ELR (cell line): ENCODE measurements around the gene BRD1.
"Not testable (repeated sequence)": the region's sequence is repeated elsewhere in the genome, so short reads cannot be mapped to it uniquely, and the experiment has no call there.

Experiments
- DNase-seq: peaks from one replicate; pipeline ENCODE4 v3.0.0-alpha.2; 2015; ENCODE audit warnings: low read depth

BRD1 gene

DNA sequence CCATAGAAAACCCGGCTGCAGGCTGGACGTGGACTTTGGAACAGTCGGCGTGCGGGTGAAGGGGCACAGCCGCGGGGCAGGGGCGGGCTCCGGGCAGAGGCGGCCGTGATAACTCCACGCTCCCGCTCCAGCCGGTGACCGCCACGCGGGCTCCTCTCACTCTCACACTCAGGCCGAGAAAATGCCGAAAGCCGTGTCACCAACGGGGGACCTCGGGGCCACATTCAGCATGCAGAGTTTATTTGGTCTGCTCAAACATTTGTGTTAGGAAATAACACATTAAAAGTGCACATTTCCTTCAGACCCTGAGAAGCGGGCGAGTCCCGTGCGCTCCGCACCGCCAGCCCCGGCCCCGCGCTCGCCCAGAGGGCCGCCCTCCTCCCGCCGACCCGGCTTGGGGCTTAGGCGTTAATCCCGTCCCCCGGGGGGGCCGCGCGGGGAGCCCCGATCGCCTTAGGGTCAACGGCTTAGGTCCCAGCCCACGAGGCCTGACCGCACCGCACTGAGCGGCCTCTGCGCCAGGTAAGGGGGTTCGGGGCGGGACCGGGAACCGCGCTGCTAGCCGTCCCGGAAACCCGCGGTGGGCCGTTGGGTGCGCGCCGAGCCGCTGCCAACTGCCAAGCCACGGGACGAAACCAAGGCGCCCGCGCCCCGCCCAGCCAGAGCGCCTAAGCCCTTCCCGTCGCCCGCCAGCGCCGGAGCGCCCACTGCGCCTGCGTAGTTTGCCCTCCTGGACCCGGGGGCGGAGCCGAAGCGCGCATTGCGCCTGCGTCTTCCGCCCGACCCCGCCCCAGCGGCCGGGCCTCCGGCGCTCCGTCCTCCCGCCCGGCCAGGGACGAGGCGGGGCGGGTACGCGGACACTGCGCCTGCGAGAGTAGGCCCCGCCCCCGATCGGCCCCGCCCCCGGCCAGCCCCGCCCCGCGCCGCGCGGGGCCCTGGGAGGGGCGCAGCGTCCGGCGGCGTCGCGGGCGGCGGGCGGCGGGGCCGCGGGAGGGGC, 25.5 kb upstream of the BRD1 start, which contains the start of gene ZBED4:
ZBED4 (plus strand) TSS at position 947 of the 997 bp plus-strand sequence. CDS start 29,819 bp downstream, outside the sequence.
- peak; percentile 96 for DNase-seq

DNA sequence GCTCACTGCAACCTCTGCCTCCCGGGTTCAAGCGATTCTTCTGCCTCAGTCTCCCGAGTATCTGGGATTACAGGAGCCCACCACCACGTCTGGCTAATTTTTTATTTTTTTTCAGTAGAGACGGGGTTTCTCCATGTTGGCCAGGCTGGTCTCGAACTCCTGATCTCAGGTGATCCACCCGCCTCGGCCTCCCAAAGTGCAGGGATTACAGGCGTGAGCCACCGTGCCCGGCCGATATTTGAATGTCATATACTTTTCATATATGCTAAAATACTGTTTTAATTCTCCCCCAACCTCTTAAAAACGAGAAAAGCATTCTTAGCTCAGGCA, 24.9 kb upstream of the BRD1 start:
- DNase-seq: not testable (repeated sequence)

DNA sequence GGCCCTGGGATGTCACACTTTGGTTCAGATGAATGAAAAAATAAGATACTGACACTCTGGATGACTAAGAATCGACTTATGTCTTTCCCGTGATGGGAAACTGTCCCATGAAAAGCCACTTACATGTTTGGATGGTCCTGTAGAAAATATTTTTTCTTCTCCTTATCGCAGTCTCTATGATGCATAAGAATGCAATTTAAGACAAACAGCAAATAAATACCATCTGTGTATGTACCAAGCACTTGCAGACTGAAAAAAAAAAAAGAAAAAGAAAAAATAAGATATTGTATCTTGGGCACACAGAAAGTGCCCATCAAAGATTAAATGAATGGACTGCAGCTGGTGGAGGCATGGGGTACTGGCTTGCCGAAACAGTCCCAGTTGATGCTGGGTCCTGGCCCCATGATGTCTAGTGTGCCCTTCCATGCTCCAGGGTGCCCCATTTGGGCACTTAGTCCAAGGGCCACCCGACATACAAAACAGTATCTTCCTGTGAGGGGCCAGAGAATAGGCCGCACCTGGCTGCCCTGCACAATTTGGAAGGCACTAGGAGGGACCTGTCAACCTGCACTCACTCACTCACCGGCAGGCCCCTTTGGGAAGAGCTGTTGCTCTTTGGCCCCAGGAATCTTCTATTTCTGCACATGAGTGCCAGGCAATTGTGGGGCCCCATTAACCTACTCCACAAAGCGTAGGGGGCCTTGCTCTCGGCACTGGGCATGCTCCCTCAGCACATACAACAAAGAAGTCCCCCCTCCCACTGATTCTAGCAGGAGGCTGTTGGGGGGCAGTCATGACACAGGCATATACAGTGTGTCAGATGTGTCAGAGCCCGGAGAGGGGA, 23.5 kb upstream of the BRD1 start:
- no peak for DNase-seq

DNA sequence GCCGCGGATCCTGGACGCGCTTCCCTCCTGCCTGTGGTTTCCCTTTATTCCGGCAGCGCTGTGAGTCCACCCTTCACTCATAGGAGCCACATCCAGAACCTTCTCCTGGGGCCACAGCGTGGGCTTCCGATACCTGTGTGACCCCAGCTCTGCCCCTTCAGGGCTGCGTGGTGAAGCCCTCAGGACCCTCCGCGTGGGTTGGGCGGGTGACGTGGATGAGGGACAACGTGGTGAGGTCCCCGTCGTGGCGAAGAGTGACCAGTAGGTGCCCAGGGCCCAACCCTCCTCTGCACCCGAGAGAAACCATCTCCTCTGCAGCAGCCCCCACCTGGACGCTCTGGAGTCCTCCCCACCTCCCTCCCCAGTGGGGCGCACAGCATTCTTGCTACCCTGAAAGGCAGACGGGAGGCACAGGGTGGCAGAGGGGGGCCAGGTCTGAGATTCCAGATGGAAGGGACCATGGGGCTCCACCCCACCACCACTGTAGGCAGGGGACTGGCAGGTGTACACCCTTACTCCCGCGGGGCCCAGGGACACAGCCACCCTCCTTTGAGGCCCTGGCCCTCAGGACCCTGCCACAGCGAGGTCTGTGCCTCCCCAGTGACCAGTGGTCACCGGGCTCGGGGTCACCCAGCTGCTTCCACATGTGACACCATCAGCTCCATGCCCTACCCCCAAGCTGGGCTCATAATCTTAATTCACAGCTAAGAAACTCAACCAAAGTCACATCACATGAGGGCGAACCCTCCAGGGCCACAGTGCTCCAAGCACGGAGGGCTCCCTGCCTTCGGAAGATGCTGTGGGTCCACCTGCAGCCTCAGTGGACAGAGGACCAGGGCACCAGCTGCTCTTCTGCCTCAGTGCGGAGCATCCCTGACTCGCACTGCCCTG, 22.6 kb upstream of the BRD1 start:
- no peak for DNase-seq

DNA sequence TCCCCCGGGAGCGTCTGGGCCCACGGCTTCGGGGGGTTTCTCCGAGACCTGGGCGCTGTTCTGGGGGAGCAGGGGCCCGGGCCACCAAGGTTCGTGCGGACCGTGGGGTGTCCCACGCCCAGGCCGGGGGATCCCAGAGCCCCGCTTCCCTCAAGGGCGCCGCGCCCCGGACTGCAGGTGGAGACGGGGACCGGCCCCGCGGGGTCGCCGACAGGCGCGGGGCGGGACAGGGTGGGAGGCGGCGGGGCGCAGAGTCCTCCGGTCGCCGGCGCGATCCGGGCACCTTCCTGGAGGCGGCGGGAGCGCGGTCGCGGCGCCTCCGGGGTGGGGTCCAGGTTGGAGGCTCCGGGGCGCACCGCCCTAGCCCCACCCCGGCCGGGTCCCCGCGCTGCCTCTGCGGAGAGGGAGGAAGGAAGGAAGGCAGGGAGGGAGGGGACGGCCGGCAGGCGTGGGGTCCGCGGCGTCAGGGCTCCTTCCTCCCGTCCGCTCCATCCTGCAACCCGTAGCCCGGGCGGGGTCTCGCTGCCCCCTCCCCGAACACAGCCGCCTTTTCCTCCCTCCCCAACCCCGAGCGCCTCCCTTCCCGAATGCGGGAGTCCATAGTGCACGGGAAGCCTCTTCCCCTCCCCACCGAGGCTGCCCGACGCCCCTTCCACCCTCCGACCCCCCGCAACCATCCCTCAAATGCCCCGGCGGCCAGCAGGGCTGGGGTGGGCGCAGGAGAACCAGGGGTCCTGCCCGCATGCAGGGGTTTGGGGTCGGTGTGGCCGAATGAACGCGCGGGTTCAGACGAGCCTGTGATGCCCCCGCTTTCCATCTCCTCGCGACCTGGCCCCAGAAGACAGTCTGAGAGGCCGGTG, 21.7 kb upstream of the BRD1 start:
- no peak for DNase-seq

DNA sequence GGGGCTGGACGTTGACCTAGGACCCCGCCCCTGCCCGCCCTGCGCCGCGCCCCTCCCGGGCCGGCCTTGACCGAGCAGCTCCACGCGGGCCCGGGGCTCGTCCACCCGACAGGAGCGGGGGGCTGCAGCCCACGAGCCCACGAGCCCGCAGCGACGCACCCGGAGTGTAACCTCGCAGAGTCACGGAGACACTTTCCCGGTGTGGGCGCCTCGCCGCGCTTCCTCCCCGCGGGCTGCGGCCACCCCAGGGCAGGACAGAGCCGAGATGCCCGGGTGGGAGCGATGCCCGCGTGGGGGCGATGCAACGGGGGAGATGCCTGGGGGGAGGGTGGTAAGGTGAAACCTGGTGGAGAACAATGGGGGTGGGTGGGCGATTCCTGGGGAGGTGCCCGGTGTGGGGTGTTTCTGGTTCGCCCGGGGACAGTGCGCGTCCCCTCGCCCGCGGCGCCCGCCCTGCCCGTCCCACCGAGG, 21.1 kb upstream of the BRD1 start:
- DNase-seq: no peak

DNA sequence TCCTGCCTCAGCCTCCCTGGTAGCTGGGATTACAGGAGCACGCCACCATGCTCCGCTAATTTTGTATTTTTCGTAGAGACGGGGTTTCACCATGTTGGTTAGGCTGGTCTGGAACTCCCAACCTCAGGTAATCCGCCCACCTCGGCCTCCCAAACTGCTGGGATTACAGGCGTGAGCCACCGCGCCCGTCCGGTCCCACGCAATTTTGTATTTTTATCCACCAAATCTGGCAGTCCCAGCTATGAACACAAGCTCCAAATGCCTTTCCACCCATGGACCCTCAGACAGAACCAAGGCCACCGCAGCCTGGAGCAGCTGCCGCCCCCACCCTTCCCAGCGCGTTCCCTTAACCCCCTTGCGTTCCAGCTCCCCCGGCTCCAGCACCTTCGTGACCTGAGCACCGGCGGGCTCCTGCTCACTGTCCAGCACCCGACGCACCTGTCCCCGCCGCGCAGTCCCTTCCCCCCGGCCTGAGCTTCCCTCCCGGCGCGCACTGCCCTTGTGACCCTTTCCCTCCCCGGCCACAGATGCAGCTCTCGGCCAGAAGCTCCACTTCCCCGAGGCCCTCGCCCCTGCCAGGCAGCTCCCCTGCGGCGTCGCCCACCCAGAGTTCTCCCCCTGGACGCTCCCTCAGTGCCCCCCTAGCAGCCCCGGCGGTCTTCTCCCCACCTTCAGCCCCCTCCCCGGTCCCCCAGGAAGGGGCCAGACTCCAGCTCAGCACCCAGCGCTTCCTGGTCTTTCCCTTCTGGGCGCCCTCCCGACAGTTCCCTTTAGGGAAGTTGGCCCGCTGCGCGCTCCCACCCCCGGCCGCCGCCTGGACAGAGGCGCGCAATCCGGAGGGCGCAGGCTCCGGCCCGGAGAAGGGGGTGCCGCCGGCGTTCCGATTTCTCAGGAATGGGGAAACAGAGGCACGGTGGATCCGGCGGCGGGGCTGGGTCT, 20.3 kb upstream of the BRD1 start:
- DNase-seq: no peak

DNA sequence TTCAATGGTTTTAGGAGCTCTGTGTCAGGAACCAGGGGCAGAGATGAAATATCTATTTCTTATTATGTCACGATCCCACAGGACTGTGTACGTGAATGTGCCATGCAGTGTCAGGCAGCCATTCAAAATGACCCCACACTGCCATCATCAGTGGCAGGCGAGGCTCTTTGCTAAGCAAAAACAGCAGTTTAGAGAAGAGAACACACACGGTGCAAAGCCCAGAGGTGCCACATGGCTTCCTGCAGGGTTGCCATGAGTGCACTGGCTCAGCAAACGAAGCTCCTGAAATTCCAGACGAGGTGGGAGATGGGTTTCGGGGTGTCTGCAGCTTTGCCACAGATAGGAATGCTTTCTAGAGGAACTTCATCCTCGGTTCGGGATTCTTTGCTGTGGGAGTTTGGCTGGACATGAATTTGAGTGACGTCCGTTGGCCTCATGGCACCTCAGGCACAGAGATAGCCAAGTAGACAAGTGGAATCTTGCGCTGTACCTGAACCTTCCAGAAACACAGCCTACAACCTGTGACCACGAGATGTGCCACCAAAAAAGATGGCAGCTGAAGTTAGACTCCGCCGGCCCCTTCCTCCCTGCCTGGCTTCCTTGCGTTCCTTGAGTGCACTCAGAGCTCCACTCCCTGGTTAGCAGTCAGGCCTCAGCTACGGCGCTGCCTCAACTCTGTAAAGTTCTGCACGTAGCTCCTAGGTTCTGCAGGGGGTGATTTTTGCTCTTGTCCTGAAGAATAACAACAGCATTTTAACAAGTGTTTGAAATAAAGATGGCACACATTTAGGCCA, 18.2 kb upstream of the BRD1 start:
- no peak for DNase-seq

DNA sequence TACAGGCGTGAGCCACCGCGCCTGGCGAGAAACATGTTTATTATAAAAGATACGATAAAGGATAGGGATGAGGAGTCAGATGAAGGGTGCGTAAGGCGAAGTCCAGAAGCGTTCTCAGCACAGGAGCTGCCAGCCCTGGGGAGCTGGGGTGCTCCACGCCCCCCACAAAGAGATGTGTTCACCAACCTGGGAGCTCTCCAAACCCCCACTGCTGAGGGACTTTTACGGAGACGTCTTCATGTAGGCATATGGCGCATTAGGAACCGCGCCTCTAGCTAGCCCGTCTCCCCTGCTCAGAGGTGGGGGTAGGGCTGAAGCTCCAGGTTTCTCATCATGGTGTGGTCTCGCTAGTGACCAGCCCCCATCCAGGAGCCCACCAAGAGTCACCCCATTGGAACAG, 17.6 kb upstream of the BRD1 start:
- no peak for DNase-seq

DNA sequence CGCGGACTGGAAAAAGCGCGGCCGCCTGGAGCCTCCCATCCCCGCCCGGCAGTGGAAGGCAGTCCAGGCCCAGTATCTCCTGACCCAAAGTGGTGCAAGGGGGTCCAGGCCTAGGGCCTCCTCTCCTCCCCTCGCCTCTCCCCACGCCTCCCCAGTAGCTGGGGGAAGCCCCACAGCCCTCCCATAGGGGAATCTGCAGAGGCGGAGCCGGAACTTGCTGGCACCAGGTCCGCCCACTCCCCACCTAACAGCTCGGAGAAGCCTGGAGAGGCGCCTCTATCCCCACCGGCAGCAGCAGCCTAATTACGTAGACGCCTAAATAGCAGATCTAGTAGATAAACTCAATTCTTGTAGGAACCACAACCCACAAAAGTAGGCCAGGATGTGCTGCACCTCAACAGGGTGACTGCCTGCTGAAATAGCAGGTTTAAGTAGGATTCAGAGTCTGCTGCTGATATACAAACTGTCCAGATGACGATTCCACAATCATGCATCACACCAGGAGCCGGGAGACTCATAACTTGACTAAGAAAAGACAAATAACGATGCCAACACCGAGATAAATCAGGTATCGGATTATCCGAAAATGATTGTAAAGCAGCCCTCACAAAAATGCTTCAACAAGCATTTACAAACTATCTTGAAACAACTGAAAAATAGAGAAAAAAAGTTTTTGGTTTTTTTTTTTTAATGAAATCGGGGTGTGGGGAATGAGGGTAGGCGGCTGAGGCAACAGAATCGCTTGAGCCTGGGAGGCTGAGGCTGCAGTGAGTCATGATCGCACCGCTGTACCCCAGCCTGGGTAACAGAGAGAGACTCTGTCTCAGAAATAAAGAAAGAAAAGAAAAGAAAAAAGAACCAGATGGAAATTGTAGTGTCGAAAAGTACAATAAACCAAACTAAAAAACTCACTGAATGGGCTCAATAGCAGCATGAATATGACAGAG, 11.4 kb upstream of the BRD1 start:
- no peak for DNase-seq

DNA sequence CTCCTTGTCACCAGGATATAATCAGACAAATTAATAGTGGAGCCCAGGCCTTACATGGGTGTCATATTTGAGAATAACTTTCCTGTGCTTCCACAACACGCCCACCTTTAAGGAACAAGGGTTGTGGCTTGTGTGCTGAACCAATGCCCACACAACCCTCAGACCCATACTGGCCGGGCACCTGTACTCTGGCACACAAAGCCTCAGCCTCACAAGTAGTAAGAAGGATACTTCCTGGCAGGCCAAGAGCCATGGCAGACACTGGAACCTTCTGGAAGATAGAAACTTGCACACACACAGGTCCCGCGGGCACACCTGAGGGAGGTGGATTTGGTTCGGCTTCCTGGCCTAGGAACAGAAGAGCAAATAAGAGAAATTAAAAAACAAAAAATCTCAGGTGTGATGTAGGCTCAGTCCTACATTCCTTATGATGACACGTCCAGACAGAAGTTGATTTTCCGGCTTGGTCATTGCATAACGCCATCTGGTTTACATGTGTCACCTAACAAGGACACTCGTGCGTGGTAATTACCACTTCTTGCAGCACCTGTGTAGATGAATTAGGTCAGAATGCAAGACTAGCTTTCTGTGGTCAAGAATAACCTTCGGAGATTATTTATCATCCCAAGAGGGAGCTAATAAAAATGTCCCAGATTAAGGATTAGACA, 5.8 kb upstream of the BRD1 start:
- DNase-seq: no peak

DNA sequence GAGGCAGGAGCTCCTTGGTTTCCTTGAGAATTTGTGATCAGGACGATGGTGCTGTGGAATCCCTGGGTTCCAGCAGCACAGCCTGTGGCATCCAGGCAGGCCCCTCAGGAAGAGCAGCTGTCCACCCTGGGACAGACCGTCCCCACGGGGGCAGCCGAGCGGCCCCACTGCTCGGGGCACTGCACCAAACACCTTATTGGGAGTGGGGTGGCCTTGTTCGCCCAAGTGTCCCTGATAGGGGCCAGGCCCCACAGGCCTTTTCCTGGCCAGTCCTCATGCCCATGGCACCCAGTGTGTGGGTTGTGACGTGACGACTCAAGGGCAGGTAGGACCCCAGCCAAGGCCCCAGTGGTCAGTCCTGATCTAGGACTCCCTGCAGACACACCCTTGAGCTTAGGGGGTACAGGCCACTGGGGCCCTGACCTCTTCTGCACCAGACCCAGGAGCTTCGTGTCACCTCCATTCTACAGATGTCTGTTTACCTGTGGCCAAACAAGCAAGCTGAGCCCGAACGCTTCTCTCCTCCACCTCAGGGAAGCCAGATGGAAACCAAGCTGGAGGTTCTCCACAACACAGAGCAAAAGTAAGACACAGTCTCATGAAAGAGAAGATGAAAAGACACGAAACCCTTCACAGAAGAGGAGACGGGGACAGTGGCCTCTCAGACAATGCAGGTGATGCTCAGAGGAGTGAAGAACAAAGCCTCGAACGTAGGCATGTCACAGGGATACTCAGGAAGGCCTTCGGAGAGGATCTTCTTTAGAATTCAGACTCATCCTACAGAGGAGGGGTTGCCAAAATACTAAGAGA, 1.6 kb upstream of the BRD1 start:
- DNase-seq: no peak

DNA sequence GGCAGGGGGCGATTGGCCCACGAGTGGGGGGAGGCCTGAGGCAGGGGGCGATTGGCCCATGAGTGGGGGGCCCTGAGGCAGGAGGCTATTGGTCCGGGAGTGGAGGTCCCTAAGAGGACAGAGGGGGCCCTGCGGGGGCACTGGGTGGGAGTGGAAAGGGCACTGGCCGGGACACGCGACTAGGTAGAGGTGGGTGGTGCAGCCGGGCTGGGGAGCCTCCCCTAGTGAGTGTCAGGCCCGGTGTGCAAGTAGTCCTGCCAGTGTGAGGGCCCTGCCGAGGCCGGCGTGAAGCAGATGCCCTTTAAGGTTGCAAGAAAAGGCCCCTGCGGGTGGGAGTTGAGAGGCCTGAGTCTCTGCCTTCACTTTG, 909 bp upstream of the BRD1 start:
- DNase-seq: no peak

DNA sequence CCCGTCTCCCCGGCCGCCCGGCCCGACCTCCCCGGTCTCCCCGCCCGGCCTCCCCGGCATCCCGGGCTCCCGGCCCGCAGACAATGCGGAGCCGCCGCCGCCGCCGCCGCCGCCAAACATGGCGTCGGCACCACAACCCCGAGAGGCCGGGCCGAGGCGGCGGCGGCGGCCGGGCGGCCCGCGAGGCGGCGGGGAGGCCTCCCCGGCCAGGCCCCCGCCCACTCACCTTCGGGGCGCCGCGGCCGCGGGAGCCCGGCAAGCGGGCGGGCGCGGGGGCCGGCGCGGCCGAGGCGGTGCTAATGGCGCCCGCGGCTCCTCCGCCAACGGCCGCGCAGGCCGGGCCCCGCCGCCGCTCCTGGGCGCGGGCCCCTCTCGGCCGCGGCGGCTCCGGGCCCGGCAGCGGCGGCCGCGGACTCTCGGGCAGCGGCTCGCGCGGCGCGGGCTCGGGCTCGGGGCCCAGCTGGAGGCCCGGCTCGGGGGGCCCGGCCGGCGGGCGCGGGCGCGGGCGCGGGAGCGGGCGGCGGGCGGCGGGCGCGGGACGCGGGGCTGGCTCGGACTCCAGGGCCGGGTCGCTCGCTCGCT, 311 bp downstream of the BRD1 start:
- DNase-seq: peak; percentile 33

DNA sequence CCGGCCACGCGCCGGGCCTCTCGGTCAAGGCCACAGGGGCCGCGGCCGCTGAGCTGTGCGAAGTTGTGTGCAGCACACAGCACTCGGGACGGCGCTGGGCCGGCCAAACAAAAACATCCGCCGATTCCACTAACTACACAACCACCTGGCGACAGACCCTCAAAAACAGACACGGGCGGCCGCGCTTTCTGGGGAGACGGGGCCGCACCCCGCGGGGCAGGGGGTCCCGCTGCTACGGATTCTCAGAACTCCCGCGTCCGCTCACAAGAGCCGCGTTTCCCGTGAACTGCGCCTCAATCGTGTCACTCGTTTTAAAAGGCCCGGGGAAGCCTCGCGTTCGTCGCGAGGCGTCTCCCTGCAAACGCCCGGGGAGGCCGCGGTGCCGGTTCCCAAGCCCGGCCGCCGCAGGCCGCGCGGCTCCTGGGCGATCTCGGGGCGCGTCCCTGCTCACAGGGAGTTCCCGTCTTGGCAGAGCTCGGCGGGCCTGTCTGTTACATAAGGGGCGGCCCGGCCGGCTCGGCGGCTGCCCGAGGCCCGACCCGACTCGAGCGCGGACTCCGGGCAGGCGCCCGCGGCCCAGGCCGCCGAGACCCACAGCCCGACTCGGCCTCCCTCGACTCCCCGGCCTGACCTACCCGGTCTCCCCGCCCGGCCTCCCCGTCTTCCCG, 936 bp downstream of the BRD1 start:
- DNase-seq: peak; percentile 50
